ENCODE measurements around the gene CEP41.

Gene CEP41

DNA sequence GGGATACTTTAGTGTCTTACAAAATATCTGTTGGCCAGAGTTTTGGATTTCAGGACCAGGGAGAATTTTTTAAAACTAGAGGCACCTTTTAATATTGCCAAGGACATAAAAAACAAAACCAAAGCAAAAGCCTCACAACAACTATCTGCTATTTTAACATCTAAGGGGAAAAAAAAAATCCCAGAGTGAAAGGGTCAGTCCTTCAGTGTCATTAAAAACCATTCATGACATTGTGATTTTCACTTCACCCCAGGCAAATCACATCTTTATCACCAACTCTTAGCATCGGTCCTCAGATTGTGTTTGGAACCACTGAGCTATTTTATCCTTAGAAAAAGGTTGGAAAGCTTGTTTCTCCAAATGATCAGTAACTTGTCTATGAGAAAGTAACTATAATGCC, 10.7 kb downstream of the CEP41 start:
- no peak for DNase-seq (ENCODE audit: low read depth)
- no peak for TF ChIP-seq MAX (IDR thresholded peaks at IDR 0.05; ENCODE audit: low read depth, low read length)
- TF ChIP-seq, protein P1, sequence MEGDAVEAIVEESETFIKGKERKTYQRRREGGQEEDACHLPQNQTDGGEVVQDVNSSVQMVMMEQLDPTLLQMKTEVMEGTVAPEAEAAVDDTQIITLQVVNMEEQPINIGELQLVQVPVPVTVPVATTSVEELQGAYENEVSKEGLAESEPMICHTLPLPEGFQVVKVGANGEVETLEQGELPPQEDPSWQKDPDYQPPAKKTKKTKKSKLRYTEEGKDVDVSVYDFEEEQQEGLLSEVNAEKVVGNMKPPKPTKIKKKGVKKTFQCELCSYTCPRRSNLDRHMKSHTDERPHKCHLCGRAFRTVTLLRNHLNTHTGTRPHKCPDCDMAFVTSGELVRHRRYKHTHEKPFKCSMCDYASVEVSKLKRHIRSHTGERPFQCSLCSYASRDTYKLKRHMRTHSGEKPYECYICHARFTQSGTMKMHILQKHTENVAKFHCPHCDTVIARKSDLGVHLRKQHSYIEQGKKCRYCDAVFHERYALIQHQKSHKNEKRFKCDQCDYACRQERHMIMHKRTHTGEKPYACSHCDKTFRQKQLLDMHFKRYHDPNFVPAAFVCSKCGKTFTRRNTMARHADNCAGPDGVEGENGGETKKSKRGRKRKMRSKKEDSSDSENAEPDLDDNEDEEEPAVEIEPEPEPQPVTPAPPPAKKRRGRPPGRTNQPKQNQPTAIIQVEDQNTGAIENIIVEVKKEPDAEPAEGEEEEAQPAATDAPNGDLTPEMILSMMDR (IDR thresholded peaks at IDR 0.05; ENCODE audit: low read depth, low read length), result no peak
- TF ChIP-seq MYC (IDR thresholded peaks at IDR 0.05; ENCODE audit: low read depth, low read length), result no peak
- TF ChIP-seq POLR2A (IDR thresholded peaks at IDR 0.05; ENCODE audit: extremely low read depth, insufficient read length), result no peak
- H3K4me3 ChIP-seq (ENCODE audit: low read depth, low read length), result no peak overlapping the region

DNA sequence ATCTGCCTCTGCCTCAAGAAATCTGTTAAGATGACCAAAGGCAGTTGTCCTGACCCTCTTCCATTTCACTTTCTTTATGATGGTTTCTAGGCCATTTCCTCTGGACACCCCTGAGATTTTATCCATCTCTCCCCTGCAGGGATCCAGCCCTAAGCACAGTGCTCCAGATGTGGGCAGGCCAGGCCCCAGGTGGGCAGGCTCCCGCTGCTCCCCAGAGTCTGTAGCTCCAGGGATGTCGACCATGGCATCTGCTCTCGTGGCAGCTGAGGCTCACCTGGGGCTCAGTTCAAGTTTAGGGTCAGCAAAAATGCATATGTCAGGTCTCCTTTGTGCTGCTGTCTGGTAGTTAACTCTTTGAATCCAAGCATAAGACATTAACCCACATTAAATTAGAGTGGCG, 11.8 kb downstream of the CEP41 start:
- TF ChIP-seq POLR2A (IDR thresholded peaks at IDR 0.05; ENCODE audit: extremely low read depth, insufficient read length) (no peak), MAX (IDR thresholded peaks at IDR 0.05; ENCODE audit: low read depth, low read length) (no peak), MYC (IDR thresholded peaks at IDR 0.05; ENCODE audit: low read depth, low read length) (no peak)
- TF ChIP-seq, protein P1 (IDR thresholded peaks at IDR 0.05; ENCODE audit: low read depth, low read length), result no peak
- no peak overlapping the region for H3K4me3 ChIP-seq (ENCODE audit: low read depth, low read length)
- no peak for DNase-seq (ENCODE audit: low read depth)

GRCh38 chr7:130426564-130426963, 14.3 kb downstream of the CEP41 start:
- DNase-seq (ENCODE audit: low read depth), result no peak
- TF ChIP-seq MAX (IDR thresholded peaks at IDR 0.05; ENCODE audit: low read depth, low read length), result no peak
- TF ChIP-seq MYC (IDR thresholded peaks at IDR 0.05; ENCODE audit: low read depth, low read length), result no peak
- TF ChIP-seq POLR2A (IDR thresholded peaks at IDR 0.05; ENCODE audit: extremely low read depth, insufficient read length), result no peak
- TF ChIP-seq, protein P1 (IDR thresholded peaks at IDR 0.05; ENCODE audit: low read depth, low read length), result no peak
- no peak overlapping the region for H3K4me3 ChIP-seq (ENCODE audit: low read depth, low read length)

DNA sequence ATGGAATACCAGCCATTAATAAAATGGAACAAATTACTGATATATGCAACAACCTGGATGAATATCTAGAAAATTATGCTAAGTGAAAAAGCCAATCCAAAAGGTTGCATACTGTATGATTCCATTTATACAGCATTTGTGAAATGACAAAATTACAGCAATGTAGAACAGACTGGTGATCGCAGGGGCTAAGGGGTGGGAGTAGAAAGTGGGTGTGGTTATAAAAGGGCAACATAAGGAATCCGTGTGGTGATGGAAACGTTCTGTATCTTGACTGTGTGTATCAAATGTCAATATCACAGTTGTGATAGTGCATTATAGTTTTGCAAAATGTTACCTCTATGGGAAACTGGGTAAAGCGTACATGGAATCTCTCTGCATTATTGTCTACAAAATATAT, 15.0 kb downstream of the CEP41 start:
- DNase-seq (ENCODE audit: low read depth), result no peak

GRCh38 chr7:130423501-130424037, 17.2 kb downstream of the CEP41 start:
- H3K4me3 ChIP-seq (ENCODE audit: low read depth, low read length), result no peak overlapping the region
- TF ChIP-seq, protein P1 (IDR thresholded peaks at IDR 0.05; ENCODE audit: low read depth, low read length), result no peak
- TF ChIP-seq MAX (IDR thresholded peaks at IDR 0.05; ENCODE audit: low read depth, low read length) (no peak), MYC (IDR thresholded peaks at IDR 0.05; ENCODE audit: low read depth, low read length) (no peak), POLR2A (IDR thresholded peaks at IDR 0.05; ENCODE audit: extremely low read depth, insufficient read length) (no peak)
- no peak for DNase-seq (ENCODE audit: low read depth)

More for the DNA sequence above, 15.0 kb downstream of the CEP41 start:
- no peak overlapping the region for H3K4me3 ChIP-seq (ENCODE audit: low read depth, low read length)
- TF ChIP-seq POLR2A (IDR thresholded peaks at IDR 0.05; ENCODE audit: extremely low read depth, insufficient read length) (no peak), MYC (IDR thresholded peaks at IDR 0.05; ENCODE audit: low read depth, low read length) (no peak), MAX (IDR thresholded peaks at IDR 0.05; ENCODE audit: low read depth, low read length) (no peak)
- TF ChIP-seq, protein P1 (IDR thresholded peaks at IDR 0.05; ENCODE audit: low read depth, low read length), result no peak
